Measurements from ENCODE around the gene SETMAR. TPM values are rescaled to one million over a fixed set of nuclear protein-coding genes. Genes with fewer than 3 reads are reported as not detected.

SETMAR gene
- total and polyA plus RNA-seq, 12 donors: 11.5 to 53.7 (median 22.7) TPM

- Histone ChIP-seq H3K4me1 (replicated peaks in 1 of 2) (no peaks in the 10 kb centered on the region), H3K4me3 (no peak overlapping the region), H3K9me3 (replicated peaks in 1 of 3) (no peaks in the 10 kb centered on the region), H3K27me3 (no peaks in the 10 kb centered on the region), H3K36me3 (replicated peaks in 1 of 2) (no peaks in the 10 kb centered on the region), H3K27ac (no peak overlapping the region)
- no peak for DNase-seq
- intact Hi-C loops (cut with DNase I): no loop called here
- no peak for TF ChIP-seq POLR2A (IDR thresholded peaks at IDR 0.05)
- TF ChIP-seq CTCF (IDR thresholded peaks at IDR 0.05): no peak
- WGBS, 4 donors: 65 to 73% (median 67%) methylated on average over 4 of the region's 4 CpGs
These were observed 18.3 kb upstream of the SETMAR start for GRCh38 chr3:4284865-4285264.

GRCh38 chr3:4289044-4289443, 14.1 kb upstream of the SETMAR start:
- DNase-seq: no peak
- Histone ChIP-seq H3K27ac (no peak overlapping the region), H3K4me1 (replicated peaks in 1 of 2) (no peaks in the 10 kb centered on the region), H3K9me3 (replicated peaks in 1 of 3) (no peaks in the 10 kb centered on the region), H3K4me3 (no peak overlapping the region), H3K36me3 (replicated peaks in 1 of 2) (no peaks in the 10 kb centered on the region), H3K27me3 (no peaks in the 10 kb centered on the region)
- no peak for TF ChIP-seq CTCF (IDR thresholded peaks at IDR 0.05)
- no peak for TF ChIP-seq POLR2A (IDR thresholded peaks at IDR 0.05)
- WGBS, 4 donors: 62 to 72% (median 72%) methylated on average over 4 of the region's 4 CpGs
- intact Hi-C loops (cut with DNase I): no loop called here

GRCh38 chr3:4290272-4290893, 12.8 kb upstream of the SETMAR start:
- intact Hi-C loops (cut with DNase I): loop anchor here in 1 of 2 donors (5.0 kb wide), 1 partner anchor 1088 kb away; no protein-coding TSS in a partner anchor
- Histone ChIP-seq H3K27ac (no peak overlapping the region), H3K9me3 (replicated peaks in 1 of 3) (no peaks in the 10 kb centered on the region), H3K4me1 (replicated peaks in 1 of 2) (no peaks in the 10 kb centered on the region), H3K4me3 (no peak overlapping the region), H3K27me3 (no peaks in the 10 kb centered on the region), H3K36me3 (replicated peaks in 1 of 2) (no peaks in the 10 kb centered on the region)
- DNase-seq: peak in 5 of 7 donors; percentile 32 to 70 (median 51)
- WGBS, 4 donors: 2 to 8% (median 5%) methylated on average over 5 of the region's 5 CpGs
- TF ChIP-seq CTCF (IDR thresholded peaks at IDR 0.05): peak; percentile 79 to 95 (median 90)
- no peak for TF ChIP-seq POLR2A (IDR thresholded peaks at IDR 0.05)

GRCh38 chr3:4292301-4292700, 10.9 kb upstream of the SETMAR start:
- H3K4me3 ChIP-seq: no peak overlapping the region
- H3K9me3 ChIP-seq (replicated peaks in 1 of 3): no peaks in the 10 kb centered on the region
- H3K27ac ChIP-seq: no peak overlapping the region
- H3K4me1 ChIP-seq (replicated peaks in 1 of 2): no peaks in the 10 kb centered on the region
- DNase-seq: no peak
- TF ChIP-seq CTCF (IDR thresholded peaks at IDR 0.05): no peak
- no peak for TF ChIP-seq POLR2A (IDR thresholded peaks at IDR 0.05)
- H3K36me3 ChIP-seq (replicated peaks in 1 of 2): no peaks in the 10 kb centered on the region
- no peaks in the 10 kb centered on the region for H3K27me3 ChIP-seq
- intact Hi-C loops (cut with DNase I): loop anchor here in 1 of 2 donors (5.0 kb wide), 1 partner anchor 1090 kb away; no protein-coding TSS in a partner anchor
- 40 to 69% (median 60%) methylated on average over 3 of the region's 3 CpGs for WGBS, 4 donors
